Neural crest cell (in vitro differentiated cells): ENCODE data around the gene PTPN18. TPM values are rescaled to one million over a fixed set of nuclear protein-coding genes. Genes with fewer than 3 reads are reported as not detected.
A peak's percentile ranks its signal among the peaks of the same experiment; 100 is the strongest.

Experiments used
- DNase-seq: peaks from one replicate; pipeline ENCODE4 v3.0.0; 2021; ENCODE audit warnings: low read depth, mixed read lengths, low spot score
- H3K27ac Mint-ChIP-seq: one replicate; pipeline ENCODE4 v1.8.0; 2021; ENCODE audit warnings: mild to moderate bottlenecking, mixed read lengths; ENCODE audit not compliant: unreplicated experiment
- H3K27me3 Mint-ChIP-seq: 2 replicates; pipeline ENCODE4 v1.8.0; 2021; ENCODE audit warnings: low read depth, mild to moderate bottlenecking, mixed read lengths
- H3K36me3 Mint-ChIP-seq: 2 replicates; pipeline ENCODE4 v1.8.0; 2021; ENCODE audit warnings: low read depth, mild to moderate bottlenecking, mixed read lengths
- H3K4me1 Mint-ChIP-seq: 2 replicates; pipeline ENCODE4 v1.8.0; 2021; ENCODE audit warnings: mixed read lengths
- H3K4me3 Mint-ChIP-seq: one replicate; pipeline ENCODE4 v1.8.0; 2021; ENCODE audit warnings: mild to moderate bottlenecking, mixed read lengths
- H3K9me3 Mint-ChIP-seq: 2 replicates; pipeline ENCODE4 v1.8.0; 2021; ENCODE audit warnings: mixed read lengths
- CTCF ChIP-seq: fragments of 200-600 bp; sonication (generic); conservative IDR thresholded peaks from 2 replicates; pipeline ENCODE4 v1.5.0; 2021; ENCODE audit warnings: antibody characterized with exemption, mild to moderate bottlenecking
- total RNA-seq: library from RNA; stranded (reverse); gene quantifications from 2 replicates; pipeline ENCODE4 v1.2.1, GENCODE V29; 2021

The PTPN18 gene
- total RNA-seq, 1 donor from 2014 or later, result 31.3 TPM

GRCh38 chr2:130336877-130337734 lies 18.8 kb upstream of the PTPN18 start:
- H3K27ac Mint-ChIP-seq, result peak overlapping the region; percentile 82
- DNase-seq, result peak; percentile 88
- peaks cover 5% of the 10 kb centered on the region for H3K9me3 Mint-ChIP-seq
- H3K4me1 Mint-ChIP-seq, result peaks cover 31% of the 10 kb centered on the region
- peak overlapping the region; percentile 95 for H3K4me3 Mint-ChIP-seq
- peak; percentile 13 for TF ChIP-seq CTCF
- H3K36me3 Mint-ChIP-seq, result peaks cover 12% of the 10 kb centered on the region
- H3K27me3 Mint-ChIP-seq, result peaks cover 28% of the 10 kb centered on the region

GRCh38 chr2:130337735-130338325 lies 18.0 kb upstream of the PTPN18 start:
- peak overlapping the region; percentile 24 for H3K27ac Mint-ChIP-seq
- DNase-seq, result no peak
- peaks cover 29% of the 10 kb centered on the region for H3K4me1 Mint-ChIP-seq
- TF ChIP-seq CTCF, result no peak
- H3K36me3 Mint-ChIP-seq, result peaks cover 12% of the 10 kb centered on the region
- peaks cover 5% of the 10 kb centered on the region for H3K9me3 Mint-ChIP-seq
- H3K27me3 Mint-ChIP-seq, result peaks cover 21% of the 10 kb centered on the region
- H3K4me3 Mint-ChIP-seq, result peak overlapping the region; percentile 95

- Mint-ChIP-seq H3K9me3 (peaks cover 5% of the 10 kb centered on the region), H3K4me3 (peak overlapping the region; percentile 95)
- no peak for DNase-seq
Measured at GRCh38 chr2:130338793-130339345, 17.0 kb upstream of the PTPN18 start.

GRCh38 chr2:130339885-130340745 lies 15.7 kb upstream of the PTPN18 start:
- DNase-seq, result no peak
- Mint-ChIP-seq H3K27ac (peak overlapping the region; percentile 64), H3K4me3 (peak overlapping the region; percentile 95), H3K27me3 (peaks cover 12% of the 10 kb centered on the region), H3K4me1 (peaks cover 29% of the 10 kb centered on the region), H3K36me3 (peaks cover 12% of the 10 kb centered on the region), H3K9me3 (peaks cover 5% of the 10 kb centered on the region)
- TF ChIP-seq CTCF, result no peak

More at GRCh38 chr2:130338793-130339345, 17.0 kb upstream of the PTPN18 start:
- Mint-ChIP-seq H3K27me3 (peaks cover 19% of the 10 kb centered on the region), H3K36me3 (peaks cover 12% of the 10 kb centered on the region), H3K27ac (no peak overlapping the region), H3K4me1 (peaks cover 29% of the 10 kb centered on the region)
- TF ChIP-seq CTCF, result no peak

- Mint-ChIP-seq H3K27ac (peak overlapping the region; percentile 99), H3K4me1 (peaks cover 28% of the 10 kb centered on the region), H3K9me3 (peaks cover 5% of the 10 kb centered on the region), H3K36me3 (peaks cover 16% of the 10 kb centered on the region), H3K27me3 (peaks cover 8% of the 10 kb centered on the region), H3K4me3 (peak overlapping the region; percentile 98)
- DNase-seq, result no peak
- no peak for TF ChIP-seq CTCF
Measured at GRCh38 chr2:130341562-130342019, 14.3 kb upstream of the PTPN18 start.
